GM18502 (cell line): Measurements from ENCODE around the gene BCAS1.

Experiments
- ATAC-seq: cut with Tn5 transposase; IDR thresholded peaks from one replicate; pipeline ENCODE4 v1.9.1; 2021; ENCODE audit warnings: mild to moderate bottlenecking; ENCODE audit not compliant: unreplicated experiment, poor library complexity

Gene BCAS1

DNA sequence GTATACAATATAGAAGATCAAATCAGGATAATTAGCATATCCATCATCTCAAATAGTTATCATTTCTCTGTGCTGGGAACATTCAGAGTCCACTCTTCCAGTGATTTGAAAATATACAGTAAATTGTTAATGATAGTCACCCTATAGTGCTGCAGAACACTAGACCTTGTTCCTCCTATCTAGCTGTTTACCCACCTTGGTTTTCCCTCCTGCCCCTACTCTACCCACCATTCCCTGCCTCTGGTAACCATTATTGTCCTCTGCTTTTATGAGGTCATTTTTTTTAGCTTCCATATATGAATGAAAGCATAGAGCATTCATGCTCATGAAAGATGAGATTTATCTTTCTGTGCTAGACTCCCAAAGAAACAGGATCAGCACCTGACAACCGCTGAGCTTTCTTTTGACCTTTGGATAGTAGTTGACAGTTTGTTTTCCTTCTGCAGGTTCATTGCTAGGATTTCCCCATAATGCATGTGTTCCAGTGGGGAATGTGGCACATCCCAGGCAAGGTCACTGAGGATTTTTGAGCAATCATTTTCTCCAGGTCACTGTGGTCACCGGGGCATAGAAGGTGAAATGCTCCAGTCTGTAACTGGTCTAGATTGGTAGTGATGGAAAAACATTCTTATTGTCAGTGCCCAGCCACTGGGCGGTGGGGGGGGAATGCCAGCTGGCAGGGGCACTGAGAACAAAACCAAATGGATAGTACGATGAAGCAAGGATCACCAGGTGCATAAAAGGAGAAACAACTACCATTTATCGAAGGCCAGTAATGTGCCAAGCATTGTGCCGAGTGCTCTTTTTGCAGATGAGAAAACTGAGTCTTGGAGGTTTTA lies 33.6 kb upstream of the BCAS1 start:
- no peak for ATAC-seq

DNA sequence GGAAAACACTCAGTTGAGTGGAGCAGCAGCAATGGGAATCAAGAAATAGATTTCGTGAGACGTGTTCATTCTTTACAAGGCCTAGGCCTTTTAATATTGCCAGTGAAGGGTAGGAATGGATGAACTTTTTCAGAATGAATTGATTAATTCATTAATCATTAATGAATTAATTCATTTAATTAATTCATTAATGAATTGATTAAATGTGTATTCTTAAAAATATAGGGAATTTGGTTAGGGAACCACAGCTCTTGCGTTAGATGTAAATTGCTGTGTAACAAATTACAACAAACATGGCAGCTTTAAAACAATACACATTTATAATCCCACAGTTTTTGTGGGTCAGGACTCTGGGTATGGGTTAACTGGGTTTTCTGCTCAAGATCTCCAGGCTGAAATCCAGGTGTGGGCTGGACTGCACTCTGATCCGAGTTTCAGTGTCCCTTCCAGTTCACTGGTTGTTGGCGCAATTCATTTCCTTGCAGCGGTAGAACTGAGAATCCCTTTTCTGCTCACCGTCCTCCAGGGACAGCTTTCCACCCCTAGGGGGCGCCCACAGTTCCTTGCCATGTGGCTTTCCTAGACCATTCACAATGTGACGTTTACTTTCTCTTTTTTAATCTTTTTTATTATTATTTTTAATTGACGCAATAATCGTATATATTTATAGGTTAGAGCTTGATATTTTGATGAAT lies 32.8 kb upstream of the BCAS1 start:
- peak; percentile 81 for ATAC-seq

DNA sequence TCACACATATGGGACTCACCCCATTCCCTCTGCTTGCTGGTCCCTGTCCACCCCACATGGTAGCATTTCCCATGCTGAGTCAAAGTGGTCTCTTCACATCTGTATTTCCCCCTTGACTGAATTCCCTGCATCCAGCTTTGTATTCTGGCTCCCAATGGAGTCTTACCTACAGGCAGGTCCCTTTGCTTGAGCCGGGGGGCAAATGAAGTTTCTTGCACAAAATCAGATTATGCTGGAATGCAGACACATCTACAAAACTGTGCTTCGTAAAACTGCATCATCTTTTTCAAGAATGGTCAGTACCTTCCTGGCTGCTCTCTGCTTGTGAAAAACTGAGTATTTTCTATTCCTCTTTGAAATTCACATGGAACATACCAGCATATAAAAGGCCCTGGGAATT lies 32.1 kb upstream of the BCAS1 start:
- no peak for ATAC-seq

DNA sequence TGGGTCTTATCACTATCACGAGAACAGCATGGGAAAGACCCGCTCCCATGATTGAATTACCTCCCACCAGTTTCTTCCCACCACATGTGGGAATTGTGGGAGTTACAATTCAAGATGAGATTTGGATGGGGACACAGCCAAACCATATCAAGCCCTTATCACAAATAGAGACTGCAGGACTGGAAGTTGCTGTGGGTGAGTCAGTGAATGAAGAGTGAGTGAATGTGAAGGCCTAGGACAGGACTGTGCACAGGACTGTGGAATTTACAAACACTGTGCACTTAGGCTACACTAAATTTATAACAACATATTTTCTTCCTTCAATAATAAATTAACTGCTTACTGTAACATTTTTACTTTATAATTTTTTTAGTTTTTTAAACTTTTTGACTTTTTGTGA lies 30.2 kb upstream of the BCAS1 start:
- ATAC-seq = no peak

DNA sequence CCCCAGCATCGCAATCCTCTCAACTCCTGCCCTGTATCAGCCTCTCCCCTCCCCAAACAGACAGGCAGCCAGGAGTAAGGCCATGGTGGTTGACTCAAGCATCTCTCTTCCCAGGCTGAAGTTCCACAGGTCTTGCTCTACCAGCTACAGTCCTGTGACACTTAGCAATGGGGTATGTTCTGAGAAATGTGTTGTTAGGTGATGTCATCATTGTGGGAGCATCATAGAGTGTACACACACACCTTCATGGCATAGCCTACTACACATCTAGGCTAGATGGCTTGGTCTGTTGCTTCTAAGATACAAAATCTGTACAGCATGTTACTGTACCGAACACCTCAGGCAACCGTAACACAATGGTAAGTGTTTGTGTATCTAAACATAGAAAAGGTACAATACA lies 29.5 kb upstream of the BCAS1 start:
- no peak for ATAC-seq

DNA sequence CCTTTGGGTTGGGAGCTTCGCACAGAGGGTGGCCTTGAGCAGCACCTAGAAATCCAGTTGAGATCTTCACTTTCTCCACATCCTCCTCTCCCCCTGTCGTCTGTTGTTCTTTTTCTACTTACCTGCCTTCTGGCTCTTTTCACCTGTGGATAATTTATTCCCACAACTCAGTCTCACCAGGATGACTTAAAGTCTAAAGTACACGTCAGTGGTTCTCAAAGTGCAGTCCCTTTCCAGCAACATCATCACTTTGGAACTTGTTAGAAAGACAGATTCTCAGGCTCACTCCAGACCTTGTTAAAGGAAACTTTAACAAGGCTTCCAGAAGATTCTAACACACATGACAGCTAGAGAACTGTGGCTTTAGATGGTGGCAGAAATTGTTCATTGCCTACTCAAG lies 27.7 kb upstream of the BCAS1 start:
- no peak for ATAC-seq

DNA sequence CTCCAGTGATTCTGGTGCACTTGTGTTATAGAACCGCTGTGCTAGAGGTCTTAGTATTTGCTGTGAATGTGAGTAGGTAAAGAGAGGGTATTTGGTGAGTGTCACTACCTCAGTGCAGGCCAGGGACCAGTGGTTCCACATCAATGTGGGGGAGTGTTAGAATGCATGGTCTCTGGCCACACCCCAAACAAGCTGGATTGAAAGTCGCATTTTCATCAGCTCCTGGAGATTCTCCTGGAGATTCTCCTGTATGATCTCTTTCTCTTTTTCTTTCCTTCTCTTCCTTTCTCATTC lies 26.8 kb upstream of the BCAS1 start:
- no peak for ATAC-seq

DNA sequence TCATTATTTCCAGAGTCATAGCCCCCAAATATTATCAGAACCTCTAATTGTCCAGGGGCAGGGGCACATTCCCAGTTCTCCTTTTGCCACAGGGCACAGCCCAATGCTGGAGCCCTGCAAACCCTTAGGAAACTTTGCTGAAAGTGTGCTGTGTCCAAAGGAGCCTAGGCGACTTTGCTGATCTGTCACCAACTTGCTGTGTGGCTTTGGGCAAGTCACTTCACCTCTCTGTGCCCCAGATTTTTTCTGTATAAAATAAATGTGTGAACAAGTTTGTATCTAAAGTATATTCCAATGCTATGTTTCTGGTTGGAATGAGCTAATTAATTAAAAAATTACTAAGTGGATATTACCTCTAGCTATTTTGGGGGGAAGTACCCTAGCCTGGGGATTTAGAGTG lies 25.4 kb upstream of the BCAS1 start:
- no peak for ATAC-seq

DNA sequence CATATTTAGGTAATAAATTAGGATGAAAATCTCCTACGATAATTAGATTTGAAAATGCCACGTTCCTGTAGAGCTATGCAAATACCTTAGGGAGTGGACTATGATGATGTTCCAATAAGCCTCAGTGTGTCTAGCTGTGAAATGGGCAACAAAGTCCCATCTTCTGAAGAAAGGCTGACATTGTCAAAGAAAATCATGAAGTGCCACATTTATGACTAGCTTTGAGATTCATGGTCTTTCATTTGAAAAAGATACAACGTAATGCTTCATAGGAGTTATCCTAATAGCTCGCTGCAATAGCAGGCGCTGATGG lies 23.8 kb upstream of the BCAS1 start:
- ATAC-seq = no peak

DNA sequence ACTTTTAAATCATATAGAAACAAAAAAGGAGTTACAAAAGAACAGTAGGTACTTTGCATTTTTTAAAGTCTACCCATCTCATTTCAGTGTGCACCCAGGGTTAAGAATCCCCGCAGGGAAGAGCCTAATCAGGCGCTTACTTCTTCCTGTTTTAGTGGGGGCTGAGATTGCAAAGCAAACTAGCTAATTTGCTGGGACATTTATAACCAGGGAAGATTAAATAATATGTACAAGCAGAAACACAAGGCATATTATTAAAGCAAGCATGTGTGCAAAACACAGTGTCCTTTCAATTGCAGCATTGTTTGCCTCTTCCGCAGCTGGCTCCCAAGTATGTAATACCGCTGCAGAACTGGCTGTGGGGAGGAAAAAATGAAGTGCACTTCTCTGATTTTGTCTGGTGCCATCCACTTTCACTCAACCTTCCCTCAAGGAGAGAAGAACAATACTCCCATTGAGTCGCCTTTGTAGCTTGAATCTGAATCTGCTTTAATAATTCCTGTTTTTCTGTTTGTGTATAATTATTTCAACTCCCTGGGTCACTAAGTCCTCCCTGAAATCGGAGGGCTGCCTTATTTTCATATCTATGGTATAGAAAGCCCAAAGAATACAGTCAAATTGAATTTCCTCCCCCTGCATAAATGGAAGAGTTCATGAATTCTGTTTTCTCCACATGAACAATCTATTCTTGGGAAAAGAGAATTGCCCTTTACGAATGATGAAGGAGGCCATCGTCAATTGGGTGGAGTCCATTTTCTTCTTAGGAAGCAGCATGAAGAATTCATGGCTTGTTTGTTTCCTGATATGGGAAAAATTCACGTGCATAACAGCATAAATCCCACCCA lies 23.3 kb upstream of the BCAS1 start:
- ATAC-seq = no peak

DNA sequence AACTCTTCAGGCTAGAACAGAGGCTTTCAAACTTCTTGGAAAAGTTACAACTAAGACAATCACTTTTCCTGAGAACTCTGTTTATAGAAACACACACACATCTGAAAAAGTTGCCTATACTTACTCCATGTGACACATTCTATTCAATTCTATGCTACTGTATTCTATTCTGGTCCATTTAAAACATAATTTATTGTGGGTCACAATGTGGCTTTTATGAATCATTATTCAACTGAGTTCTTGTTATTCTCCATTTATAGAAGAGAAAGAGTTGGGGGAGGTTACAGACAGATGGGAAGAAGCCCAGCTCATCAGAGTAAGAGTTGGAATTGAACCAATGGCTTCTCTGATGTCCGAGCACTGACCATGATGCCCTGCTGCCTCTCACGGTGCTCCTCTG lies 21.6 kb upstream of the BCAS1 start:
- ATAC-seq = no peak

DNA sequence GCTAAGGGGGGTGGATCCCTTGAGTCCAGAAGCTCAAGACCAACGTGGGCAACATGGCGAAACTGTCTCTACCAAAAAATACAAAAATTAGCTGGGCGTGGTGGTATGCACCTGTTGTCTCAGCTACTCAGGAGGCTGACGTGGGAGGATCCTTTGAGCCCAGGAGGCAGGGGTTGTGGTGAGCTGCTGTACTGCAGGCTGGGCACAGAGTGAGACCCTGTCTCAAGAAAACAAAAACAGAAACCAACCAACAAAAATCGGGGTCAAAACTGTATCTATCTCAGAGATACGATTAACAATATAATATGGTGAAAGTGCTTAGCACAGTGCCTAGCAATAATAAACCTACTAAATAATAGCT lies 20.7 kb upstream of the BCAS1 start:
- no peak for ATAC-seq

DNA sequence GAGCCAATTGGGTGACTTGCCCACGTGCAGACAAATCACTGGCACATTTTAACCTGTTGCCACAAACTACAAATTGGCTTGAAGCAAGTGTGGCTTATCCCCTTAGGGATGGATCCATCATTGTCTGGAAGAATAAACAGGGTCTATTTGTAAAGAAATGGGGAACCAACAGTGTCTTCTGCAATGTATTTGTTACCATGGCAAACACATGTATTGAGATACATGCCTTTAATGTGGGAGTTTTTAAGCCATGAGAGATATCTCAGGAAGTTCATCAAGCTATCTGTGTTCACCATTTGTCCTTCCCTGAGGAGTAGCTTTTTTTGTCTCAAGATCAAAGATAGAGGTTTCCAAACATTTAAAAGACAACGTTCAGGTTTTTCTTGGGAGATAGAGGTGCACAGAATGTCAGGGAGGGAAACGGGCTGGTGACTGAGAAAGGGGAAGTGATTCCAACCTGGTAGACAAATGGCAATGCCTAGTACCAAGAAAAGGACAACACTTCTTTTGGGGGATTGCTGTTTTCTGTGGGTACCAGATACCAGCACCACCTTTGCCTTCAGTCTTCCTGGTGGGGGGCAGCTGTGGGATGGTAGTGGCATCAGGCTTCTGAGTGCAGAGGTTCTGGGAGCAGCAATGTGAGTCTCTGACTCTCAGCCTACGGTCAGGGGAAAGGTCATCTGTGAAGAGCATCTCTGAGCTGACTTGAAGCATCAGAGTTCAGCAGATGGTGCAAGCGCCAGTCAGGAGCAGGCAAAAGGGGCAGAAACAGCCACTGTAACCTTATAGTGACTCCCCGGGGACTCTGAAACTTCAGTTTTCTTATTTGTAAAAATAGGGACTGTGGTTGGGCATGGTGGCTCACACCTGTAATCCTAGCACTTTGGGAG lies 20.1 kb upstream of the BCAS1 start:
- peak; percentile 67 for ATAC-seq

DNA sequence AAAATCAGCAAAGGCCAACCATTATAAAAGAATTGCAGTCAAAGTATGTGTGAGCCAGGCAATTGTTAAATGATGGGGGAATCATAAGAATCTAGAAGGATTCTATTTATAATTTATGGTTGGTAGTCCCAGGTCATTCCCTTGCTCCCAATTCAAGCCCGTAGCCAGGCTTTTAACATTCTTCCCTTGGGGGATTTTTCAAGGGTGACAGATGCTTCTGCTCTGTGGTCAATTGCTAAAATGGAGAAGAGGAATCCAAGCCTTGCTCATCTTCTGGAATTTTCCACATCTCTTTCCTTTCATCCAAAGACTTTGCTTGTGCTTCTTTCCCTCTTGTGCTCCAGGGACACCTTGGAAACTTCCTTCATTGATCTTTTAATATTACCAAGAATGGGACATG lies 18.0 kb upstream of the BCAS1 start:
- ATAC-seq = no peak

DNA sequence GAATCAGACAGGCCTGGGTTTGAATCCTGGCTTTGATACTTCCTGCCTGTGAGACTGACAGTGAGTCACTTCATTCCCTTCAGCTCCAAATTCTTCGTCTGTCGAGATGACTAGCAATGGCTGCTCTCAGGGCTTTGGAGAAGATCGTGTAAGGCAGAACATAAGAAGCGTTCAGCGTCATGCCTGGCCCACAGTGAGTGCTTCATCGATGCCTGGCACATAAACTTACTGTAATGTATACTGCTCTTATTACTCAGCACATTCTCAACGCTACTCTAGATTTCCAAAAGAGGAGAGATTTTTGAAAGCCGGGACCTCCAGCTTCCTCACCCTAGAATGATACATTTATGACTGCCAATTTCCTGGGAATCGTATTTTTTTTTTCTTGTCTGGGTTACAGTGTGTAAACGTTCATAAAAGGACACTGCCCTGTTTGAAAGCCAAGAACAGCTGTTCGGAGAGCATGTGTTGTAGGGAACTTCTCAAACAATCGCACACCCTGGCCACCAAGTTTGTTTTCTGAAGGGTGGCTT lies 16.2 kb upstream of the BCAS1 start:
- no peak for ATAC-seq

DNA sequence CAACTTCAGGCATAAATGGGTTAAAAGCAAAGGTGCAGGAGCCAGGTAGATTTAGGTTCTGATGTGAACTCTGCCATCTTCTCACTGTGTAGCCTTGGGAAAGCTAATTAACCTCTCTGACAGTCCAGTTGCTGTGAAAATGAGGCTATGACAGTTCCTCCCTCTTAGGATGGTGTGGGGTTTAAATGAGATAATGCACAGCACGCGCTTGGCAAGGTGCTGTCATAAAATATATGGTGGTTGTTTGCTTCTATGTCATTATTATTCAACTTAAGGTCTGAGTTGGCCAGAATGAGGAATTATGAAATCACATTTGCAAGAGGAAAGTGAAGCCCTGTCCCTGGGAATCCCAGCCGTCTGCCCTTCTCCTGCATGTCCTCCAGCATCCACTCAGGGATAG lies 15.5 kb upstream of the BCAS1 start:
- ATAC-seq = no peak

DNA sequence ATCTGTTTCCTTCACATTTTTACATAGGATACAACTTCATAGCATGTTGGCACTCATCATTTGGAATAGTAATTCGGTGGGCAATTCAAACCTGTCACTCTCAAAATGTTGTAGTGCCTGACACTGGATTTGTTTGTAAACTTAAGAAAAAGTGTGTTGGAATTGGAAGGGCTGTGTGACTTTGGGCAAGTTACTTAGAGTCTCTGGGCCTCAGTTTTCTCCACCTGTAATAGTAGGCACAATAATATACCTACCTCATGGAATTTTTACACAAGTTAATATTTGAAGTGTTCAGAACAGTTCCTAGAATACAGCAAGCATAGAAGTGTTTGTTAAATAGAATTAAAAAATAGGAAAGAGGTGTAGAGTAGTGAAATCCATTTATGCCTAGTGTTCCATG lies 15.0 kb upstream of the BCAS1 start:
- ATAC-seq = no peak

DNA sequence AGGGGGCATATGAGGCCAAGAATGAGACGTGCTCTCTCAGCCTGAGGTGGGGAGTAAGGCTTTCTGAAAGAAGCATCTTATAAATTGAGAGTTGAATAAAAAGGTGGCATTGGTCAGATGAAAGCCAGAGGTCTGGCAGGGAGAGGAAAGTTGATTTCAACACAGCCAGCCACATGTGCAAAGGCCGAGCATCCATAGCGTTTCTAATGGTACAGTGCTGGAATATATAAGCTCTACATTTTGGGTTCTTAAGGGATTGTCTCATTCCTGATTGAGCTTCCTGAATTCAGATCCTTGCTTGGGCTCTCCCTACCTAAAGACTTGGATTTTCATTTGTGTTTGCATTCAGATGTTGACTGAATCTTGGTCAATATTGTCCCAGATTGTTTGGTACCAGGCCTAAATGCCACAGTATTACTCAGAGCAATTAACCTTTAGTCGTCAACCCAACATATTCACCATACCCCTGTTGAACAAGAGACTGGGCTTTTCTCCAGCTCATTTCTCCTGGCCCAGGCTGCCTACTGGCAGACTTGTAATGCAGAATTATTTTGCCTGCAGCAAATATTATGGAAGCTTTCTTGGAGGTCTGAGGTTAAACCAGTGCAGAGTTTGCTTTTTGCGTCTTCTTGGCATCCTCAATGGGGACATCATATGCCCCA lies 14.5 kb upstream of the BCAS1 start:
- no peak for ATAC-seq

DNA sequence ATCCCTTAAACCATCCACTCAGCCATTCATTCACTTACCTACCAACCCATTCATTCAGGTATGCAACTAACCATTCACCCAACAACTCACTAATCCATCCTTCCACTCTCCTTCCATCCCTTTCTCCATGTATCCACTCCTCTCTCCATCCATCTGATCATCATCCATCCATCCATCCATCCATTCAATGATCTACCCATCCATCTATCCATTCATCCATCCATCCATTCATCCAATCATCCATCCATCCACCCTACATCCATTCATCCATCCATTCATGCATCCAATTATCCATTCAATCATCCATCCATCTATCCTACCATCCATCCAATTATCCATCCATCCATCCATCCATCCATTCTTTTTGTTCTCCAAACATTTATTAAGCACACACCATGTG lies 13.8 kb upstream of the BCAS1 start:
- no peak for ATAC-seq

DNA sequence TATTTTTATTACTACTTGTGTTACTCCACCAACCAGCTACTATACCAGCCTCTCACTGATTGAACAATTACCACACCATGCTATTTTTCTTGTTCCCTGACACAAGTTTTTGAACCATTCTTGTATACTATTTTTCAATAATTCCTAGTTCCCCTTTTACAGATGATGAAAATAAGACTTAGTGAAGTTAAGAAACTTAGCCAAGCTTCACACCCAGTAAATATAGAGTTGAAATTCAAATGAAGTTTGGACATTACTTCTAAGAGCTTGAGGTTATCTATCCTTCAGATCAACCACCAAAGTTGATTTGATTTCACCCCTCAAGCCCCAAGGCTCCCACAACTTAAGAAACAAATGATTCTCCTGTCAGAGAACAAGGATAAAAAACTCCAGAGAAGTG lies 13.1 kb upstream of the BCAS1 start:
- ATAC-seq = peak; percentile 60
